GM20000 (cell line): Measurements from ENCODE around the gene SLC38A10.

Experiments used
- DNase-seq: peaks from one replicate; pipeline ENCODE4 v3.0.0; 2012; ENCODE audit warnings: low spot score
- TF ChIP-seq, protein P1 (sequence below): IDR thresholded peaks from 2 replicates; pipeline ENCODE4 v1.5.1; 2012; ENCODE audit warnings: mild to moderate bottlenecking, control low read depth; ENCODE audit errors: extremely low read depth, missing control alignments

Gene SLC38A10

DNA sequence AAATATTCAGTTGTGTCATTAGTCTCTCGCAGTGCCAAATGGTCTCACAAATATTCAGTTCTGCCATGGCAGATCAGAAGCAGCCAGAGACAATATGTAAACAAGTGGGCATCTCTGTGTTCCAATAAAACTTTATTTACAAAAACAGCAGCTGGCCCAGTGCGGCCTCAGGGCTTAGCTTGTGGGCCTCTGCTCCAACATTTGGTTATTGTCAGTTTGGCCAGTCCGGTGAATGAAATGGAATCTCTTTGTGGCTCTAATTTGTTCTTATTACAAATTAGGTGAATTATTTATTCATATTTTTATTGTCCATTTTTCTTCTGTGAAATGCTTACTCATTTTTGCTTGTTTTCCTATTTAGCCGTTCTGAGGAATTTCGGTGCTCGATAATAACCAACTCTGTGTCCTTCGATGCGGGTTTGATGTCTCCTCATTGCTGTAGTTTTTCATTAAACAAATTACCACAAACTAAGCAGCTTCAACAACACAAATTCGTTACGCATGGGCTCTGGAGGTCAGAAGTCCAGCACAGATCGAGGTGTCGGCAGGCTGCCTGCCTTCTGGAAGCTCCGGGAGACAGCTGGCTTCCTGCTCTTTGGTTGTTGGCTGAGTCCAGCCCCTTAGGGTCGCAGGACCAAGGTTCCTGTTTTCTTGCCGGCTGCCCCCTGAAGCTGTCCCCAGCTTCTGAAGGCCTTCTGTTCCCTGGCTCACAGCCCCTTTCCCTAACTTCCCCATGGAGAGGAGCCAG is 4.1 kb upstream of the SLC38A10 start:
- TF ChIP-seq, protein P1, sequence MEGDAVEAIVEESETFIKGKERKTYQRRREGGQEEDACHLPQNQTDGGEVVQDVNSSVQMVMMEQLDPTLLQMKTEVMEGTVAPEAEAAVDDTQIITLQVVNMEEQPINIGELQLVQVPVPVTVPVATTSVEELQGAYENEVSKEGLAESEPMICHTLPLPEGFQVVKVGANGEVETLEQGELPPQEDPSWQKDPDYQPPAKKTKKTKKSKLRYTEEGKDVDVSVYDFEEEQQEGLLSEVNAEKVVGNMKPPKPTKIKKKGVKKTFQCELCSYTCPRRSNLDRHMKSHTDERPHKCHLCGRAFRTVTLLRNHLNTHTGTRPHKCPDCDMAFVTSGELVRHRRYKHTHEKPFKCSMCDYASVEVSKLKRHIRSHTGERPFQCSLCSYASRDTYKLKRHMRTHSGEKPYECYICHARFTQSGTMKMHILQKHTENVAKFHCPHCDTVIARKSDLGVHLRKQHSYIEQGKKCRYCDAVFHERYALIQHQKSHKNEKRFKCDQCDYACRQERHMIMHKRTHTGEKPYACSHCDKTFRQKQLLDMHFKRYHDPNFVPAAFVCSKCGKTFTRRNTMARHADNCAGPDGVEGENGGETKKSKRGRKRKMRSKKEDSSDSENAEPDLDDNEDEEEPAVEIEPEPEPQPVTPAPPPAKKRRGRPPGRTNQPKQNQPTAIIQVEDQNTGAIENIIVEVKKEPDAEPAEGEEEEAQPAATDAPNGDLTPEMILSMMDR = no peak
- no peak for DNase-seq

DNA sequence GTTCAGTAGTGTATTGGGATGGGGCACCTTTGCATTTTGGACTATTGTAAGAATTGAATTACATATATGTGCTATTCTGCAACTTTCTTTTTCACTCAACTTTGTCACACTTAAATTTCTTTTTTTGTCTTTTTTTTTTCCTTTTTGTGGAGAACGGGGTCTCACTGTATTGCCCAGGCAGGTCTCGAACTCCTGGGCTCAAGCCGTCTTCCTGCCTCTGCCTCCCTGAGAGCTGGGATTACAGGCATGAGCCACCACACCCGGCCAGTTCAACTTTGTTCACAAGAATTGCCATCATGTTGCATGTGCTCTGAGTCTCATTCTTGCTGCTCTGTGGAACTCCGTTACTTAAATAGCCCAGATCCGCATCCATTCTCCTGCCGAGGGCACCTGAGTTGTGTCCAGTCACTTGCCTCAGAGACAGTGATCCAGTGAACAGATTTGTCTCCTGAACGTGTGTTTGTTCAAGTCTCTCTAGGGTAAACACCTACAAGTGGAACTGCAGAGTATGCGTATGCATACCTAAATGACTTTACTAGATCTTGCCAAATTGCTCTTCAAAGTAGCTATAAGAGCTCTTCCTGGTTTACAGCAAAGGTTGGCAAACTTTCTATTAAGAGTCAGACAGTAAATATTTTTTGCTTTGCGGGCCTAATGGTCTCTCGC is 3.4 kb upstream of the SLC38A10 start:
- TF ChIP-seq, protein P1 = no peak
- no peak for DNase-seq

DNA sequence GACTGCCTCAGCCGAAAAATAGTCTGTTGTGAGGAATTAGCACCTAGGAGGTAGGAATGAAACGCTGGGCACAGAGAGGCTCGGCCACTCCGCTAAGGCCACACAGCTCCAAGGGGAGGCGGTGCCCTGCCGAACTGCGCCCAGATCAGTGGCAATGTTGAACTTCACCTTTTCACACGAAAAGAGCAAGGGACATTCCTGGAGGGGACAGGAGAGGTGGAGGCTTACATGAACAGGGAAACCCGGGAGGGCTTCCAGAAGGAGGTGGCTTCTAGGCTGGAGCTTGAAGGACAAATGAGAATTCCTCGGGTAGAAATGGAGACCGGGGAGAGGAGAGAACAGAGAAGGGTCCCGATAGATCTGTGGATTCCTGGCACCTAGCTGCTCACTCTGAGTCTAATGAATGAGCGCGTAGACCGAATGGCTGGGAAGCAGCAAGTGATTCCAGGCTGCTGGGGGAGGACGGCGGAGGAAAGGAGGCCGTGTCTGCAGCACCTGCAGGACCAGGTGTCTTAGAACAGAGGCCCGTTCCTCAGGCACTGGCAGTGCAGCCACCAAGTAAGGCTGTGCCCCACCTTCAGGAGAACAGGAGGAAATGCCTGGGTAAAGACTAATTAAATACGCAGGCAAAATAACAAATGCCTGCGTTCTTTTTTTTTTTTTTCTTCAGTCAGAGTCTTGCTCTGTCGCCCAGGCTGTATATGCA is 722 bp upstream of the SLC38A10 start:
- TF ChIP-seq, protein P1 = no peak
- peak; percentile 75 for DNase-seq

DNA sequence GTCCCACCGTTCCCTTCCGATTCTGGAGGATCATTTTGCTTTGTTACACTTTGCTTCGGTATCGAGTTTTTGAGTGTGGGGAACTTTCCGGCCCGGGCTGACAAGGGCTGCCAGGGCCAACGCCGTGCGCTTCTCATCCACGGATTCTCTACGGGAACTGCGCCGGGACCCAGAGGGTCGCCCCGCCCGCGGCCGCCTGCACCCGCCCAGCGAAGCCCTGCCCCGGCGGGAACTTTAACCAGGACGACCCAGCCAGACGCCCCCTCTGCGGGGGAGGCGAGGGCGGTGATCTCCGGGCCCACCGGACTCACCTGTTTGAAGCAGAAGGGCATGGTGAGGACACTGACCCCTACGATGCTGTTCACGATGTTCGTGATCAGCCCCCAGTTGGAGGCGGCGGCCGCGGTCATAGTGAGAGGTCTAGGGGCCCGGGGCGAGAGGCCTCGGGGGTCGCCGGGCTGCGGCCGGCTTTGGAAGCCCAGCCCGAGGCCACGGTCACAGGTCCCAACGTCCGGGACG is 536 bp downstream of the SLC38A10 start:
- TF ChIP-seq, protein P1 = no peak
- no peak for DNase-seq

DNA sequence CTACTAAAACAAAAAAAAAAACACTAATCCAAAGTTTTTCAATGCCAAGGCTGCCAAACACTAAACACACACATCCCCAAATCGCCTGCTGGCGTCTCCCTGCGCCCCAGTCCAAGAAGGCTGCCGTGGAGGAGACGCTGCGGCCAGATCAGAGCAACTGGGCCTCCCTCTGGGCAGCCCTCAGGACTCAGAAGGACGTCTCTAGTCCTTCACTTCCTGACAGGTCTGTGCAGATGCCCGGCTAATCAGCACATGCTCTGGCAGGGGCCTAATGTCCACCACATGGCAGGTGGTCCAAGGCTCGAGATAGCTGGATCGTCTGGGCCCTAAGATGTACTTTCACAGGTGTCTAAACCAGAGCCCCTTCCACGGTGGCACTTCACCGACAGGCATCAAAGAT is 2.7 kb downstream of the SLC38A10 start:
- no peak for DNase-seq
- TF ChIP-seq, protein P1 = no peak

DNA sequence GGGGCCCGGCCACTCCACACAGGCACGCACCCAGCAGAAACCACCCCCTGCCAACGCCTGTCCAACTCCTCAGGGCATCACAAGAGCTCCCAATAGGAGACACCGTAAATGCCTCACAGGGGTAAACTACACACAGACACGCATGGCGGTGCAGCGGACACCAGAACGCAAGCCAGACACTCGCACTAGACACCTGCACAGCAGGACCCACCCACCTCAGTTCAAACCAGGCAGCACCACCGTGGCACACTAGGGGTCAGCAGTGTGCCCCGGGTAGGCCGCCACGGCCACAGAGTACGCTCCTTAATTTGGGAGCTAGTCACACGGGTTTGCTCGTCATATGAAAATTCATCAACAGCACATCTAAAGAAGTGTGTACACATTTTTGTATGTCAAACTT is 3.4 kb downstream of the SLC38A10 start:
- peak; percentile 82 for DNase-seq
- TF ChIP-seq, protein P1 = peak; percentile 53

DNA sequence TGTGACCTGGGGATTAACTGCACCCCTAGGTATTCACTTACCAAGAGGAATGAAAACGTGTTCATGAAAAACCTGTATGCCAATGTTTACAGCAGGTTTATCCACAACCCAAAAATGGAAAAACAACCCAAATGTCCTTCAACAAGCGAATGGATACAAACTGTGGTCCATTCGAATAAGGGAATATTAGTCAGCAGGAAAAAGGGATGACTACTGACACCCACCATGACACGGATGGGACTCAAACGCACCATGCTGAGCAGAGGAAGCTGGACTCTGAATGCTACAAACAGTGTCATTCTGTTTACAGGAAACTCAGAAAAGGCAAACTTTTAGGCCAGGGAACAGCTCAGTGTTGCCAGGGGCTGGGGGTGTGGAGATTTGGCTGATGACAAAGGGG is 4.9 kb downstream of the SLC38A10 start:
- no peak for DNase-seq
- TF ChIP-seq, protein P1 = no peak
